ENCODE measurements around the gene DCANP1.

Gene DCANP1

GRCh38 chr5:135440916-135441315, 6.2 kb downstream of the DCANP1 start:
- DNase-seq, result no peak

- no peak for DNase-seq
Measured at GRCh38 chr5:135439231-135440205, 7.6 kb downstream of the DCANP1 start.

GRCh38 chr5:135438636-135439221, 8.4 kb downstream of the DCANP1 start:
- DNase-seq, result no peak

DNA sequence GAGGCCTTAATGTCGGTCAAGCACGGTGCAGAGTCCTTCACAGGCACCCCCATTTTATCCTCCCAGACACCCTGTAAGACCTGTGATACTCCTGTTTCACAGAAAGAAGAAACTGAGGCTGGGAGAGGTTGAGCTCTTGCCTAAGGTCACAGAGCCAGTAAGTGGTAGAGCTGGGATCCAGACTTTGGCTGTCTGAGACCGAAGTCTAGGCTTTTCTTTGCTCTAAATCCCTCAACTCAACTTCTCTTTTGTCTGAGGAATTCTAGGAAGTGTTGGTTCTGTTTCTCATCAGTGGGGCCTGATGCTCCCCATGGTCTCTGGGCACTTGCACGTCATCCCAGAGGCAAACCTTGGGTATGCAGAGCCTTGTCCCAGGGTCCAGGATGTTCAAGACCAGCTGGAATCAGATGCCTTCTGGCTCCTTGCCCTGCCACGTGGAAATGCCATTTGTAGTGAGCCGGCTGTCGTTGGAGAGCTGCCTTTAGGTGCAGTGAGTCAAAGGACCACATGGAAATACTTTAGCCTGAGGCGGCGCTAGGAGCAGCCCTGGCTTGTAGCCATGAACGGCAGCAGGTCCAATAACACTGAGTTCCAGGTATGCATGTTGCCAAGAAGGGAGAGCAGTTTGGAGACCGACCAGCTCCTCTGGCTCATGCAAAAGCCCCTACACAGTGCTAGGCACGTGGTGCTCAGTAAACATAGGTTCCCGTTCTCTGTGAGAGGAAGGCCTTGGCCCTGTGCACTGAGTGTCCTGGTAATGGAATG, 9.2 kb downstream of the DCANP1 start:
- peak; percentile 98 for DNase-seq

GRCh38 chr5:135437422-135437795, 9.7 kb downstream of the DCANP1 start:
- DNase-seq, result peak; percentile 75

- no peak for DNase-seq
Measured at GRCh38 chr5:135436951-135437418, 10.2 kb downstream of the DCANP1 start.

DNA sequence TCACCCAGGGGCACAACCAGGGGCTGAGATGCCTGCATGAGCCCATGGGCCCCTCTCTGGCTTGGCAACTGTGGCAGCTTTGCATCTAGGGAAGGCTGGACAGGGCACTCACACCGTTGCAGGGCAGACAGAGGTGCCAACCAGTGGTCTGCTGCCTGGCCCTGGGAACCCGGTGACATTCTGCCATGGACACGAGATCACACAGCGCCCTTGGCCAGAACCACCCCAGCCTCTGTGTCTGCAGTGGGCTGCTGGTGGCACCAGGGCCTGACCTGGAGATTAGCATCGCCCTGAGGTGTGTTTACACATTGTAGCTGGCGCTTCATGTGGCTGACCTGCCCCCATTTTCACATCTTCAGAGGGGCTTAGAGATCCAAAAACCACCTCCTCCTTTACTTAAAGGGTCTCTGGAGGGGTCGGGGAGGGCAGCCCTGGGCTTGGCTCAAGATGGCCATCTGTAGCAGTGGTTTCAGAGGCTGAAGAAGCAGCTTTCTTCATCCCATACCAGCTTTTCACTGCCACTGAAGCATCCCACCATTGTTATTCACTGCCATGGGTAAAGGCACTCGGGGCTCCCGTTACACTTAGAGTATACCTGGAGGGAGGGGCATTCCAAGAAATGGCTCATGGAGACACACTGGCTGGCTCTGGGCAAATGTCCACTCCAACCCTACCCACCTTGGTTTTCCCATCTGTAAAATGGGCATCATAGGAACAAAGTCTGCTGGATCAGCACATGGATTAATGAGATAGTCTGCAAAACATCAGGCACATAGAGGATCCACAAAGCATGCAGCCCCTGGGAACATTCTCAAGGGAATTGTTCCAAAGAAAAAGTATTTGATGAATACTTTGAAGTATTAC, 11.4 kb downstream of the DCANP1 start:
- DNase-seq, result no peak

GRCh38 chr5:135434591-135435466, 12.3 kb downstream of the DCANP1 start:
- DNase-seq, result peak; percentile 57

DNA sequence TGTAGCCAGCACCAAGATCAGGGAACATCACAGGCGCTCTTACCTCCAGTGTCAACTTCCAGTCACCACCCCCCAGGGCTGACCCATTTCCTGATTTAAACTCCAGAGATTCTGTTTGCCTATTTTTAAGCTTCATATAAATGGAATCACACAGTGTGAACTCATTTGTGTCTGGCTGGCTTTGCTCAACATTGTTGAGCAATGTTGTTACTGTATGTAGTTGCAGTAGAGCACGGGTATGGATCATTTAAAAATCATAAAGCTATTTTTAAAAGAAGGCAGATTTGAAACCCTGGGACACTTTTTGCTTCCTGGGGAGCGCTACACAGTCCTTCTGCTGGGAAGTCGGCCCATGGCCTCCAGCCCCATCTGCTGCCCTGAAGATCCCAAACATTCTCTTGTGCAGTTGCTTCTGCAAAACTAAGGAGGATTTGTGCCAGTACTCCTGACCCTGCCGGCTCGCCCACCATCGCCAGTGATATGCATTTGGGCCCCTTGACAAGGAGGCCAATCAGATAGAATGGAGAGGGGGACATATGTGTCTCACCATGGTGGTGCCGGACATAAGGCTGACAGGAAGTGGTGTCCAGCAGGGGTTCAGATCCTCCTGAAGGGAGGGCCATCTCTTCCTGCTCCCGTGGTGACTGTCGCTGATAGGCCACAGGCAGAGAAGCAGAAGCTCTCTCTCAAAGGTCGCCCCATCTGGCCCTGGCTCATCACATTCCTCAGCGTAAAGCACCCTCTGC, 13.3 kb downstream of the DCANP1 start:
- peak; percentile 59 for DNase-seq

GRCh38 chr5:135432113-135432512, 15.0 kb downstream of the DCANP1 start:
- DNase-seq, result no peak

- DNase-seq, result no peak
Measured at GRCh38 chr5:135430135-135430437, 17.1 kb downstream of the DCANP1 start.

- DNase-seq, result peak; percentile 47
Measured at GRCh38 chr5:135429301-135430134, 17.6 kb downstream of the DCANP1 start.

DNA sequence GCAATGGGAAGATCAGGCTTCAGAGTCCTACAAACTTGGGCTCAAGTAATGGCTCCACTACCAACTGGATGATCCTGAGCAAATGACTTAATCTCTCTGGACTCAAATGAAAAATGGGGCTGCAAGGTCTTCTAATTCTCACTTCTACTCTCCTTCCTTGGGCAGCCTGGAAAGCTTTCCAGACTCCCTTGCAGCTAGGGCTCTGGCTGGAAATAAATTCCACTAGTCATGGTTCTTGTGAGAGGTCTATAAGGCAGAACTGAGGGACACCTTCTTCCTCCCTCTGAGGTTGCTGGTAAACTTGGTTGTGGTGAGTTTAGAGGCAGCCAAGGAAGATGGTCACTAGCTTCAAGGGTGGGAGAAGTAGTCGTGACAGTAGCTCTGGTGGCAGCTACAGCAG, 18.6 kb downstream of the DCANP1 start:
- no peak for DNase-seq

DNA sequence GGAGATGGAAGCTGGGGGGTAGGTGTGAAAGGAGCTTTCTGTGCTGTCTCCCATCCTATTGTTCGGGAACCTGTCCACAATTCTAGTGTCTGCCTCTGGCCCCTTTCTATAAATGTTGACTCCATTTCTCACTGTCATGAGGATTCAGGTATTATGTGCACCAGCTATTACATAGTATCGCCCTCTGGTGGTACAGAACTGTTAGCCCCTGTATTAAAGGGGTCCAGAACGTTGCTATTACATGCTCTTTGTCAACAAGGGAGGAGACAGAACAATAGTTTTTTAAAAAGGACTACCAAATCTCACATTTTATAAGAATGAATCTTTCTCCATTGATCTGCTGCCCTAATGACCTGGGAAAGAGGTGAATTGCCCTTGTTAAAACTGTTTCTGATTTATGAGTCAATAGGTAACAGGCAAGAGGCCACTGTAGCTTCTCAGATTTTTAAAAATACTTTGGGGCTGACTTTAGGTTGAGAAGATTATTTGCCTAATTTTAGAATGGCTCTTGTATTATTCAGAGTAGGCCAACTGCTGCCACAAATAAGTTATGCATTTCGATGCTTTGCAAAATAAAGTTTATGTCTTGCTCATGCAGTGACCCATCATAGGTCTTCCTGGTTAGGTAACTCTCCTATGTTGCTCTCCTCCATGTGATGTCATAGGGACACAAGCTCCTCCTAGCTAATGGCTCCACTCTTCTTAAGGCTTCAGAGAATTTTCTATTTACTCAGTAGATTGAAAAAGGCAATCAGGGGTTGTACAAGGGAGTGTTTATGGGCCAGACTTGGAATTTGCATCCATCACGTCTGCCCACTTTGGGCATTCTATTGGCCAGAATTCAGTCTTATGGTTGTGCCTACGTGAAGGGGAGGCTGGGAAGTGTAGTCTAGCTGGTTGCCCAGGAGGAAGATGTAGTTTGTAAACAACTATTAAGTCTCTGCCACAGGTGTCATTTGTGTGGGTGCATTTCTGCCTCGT, 20.8 kb downstream of the DCANP1 start:
- DNase-seq, result peak; percentile 44

- no peak for DNase-seq
Measured at GRCh38 chr5:135425641-135426040, 21.5 kb downstream of the DCANP1 start.

- no peak for DNase-seq
Measured at GRCh38 chr5:135423846-135424168, 23.3 kb downstream of the DCANP1 start.

- no peak for DNase-seq
Measured at GRCh38 chr5:135423146-135423845, 23.9 kb downstream of the DCANP1 start.

DNA sequence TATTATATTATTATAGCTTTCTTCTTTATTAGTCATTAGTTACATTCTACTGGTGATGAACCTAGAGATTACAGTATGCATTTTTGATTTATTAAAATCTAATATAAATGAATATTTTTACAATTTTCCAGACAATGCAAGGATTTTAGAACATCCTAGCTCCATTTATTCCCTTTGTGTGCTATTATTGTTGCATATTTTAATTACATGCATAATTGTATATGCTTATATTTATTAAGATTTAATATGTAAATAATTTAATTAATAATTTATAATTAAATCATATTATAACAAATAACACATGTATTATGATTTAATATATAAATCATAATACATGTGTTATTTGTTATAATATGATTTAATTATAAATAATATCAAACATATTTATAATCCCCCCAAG, 24.7 kb downstream of the DCANP1 start:
- DNase-seq, result no peak
